CD1c-positive myeloid dendritic cell (primary cell): ENCODE measurements around the gene BCAS3.

Experiments
- DNase-seq: peaks from one replicate; pipeline ENCODE4 v3.0.0-alpha.2; 2016; ENCODE audit errors: extremely low spot score

The BCAS3 gene

DNA sequence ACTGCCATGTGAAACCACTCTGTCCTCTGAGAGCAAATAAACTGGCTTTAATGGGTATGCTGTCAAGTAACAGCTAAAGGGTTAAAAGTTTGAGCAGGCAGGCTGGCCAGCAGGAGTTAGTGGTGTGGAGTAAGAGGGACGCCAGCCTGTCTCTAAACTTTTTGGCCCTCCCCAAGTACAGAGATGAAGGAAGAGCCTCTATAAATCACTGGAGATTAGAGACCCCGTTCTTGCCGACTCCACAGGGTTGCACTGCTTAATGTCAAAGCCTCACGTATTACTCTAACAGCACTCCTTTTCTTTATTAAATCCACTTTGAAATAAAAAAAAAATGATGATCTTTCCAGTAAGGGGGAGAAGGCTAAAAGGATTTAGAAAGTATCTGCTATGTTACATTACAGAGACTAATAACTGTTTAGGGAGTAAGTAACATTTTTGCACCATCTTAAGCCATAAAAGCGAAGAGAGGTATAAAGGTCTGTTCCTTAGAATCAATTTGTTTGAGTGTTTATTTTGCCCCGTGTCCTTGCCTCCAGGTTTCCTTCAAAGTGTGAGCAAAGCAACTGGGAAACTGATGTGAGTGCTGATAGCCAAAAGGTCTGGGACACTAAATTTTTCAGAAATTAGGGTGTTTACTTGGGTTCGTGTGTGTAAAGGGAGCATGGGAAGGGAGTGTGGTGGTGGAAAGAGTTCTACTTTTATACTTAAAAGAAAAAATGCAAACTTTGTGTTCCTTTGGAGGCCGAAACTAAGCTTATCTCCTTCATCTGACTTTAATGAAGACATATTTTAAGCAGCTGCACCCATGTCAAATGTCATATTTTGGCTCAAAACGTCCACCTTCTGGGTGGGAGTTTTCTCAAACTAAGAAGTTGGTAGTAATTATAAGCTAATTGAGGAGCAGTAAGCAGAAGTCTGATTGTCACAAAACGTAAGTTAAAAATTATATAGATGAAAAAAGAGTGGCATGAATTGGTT, 612.0 kb downstream of the BCAS3 start:
- no peak for DNase-seq

DNA sequence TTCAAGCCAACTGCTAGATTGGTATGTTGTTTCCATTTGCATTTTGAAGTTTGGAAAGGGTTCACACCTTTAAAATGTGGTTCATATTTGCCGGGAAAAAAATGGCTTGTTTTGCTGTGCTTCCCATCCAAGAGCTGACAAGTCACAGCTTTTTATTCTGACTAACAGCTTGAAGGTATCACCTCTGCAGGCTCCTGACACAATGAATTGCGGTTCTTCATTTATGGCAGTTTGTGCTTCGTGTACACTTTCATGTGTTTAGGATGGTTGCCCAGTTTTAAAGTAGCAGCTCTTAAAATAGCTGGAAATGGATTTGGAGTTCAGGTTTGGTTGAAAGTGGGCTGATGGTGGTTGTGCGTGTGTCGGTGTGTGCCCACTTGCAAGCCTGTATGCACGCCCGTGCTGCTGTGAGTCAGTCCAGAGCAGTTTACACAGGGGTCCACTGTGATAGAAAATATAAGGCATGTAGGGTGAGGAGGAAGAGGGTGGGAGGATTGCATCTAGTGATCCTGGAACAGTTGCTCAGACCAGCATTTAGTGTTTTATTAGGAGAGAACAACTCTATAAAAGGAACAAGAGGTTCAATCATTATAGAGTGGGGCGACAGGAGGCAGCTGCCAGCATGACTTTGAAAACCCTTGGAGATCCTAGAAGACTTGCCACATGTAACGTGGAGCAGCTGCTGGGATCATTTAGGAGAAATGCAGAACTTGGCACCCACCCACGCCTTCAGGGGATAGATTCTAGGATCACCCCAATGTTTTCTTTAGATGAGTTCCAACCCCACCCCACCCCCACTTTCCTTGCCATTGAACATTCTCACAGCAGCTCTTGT, 614.0 kb downstream of the BCAS3 start:
- DNase-seq = no peak

DNA sequence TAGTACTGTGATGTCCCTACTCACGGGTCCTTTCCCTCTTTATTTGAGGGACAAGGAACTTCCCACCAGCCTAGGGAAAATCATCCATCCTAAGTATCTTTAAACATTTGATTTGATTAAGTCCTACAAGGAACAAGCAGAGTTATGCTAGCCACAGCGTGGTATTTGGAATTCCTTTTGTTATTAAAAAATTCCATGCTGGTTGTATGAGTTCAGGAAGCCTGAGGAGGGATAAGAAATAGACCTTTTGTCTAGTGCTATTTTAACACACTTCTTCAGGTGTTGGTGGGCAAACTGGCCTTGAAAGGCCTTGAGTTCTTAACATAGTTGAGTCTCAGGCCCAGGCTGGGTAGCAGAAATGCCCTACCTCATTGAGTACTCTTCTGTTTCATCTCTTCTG, 616.6 kb downstream of the BCAS3 start:
- no peak for DNase-seq

GRCh38 chr17:61294777-61295176, 617.1 kb downstream of the BCAS3 start:
- no peak for DNase-seq

DNA sequence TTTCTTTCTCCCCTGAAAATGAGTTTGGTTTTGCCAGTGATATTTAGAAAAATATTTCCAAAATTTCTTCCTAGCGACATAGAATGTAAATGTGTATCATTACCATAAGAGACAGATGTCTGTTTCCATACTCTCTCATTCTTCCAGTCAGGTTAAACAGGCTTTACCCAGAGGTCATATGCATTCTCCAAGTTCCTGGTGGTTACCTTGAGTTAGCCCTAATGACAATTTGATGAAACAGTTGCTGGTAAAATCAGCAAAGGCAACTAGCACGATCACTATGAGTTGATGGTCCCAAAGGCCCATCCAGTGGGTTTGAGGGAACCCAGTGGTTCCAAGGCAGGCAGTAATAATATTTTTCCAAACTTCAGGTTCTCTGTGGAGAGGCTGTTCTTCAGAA, 618.4 kb downstream of the BCAS3 start:
- DNase-seq = no peak

DNA sequence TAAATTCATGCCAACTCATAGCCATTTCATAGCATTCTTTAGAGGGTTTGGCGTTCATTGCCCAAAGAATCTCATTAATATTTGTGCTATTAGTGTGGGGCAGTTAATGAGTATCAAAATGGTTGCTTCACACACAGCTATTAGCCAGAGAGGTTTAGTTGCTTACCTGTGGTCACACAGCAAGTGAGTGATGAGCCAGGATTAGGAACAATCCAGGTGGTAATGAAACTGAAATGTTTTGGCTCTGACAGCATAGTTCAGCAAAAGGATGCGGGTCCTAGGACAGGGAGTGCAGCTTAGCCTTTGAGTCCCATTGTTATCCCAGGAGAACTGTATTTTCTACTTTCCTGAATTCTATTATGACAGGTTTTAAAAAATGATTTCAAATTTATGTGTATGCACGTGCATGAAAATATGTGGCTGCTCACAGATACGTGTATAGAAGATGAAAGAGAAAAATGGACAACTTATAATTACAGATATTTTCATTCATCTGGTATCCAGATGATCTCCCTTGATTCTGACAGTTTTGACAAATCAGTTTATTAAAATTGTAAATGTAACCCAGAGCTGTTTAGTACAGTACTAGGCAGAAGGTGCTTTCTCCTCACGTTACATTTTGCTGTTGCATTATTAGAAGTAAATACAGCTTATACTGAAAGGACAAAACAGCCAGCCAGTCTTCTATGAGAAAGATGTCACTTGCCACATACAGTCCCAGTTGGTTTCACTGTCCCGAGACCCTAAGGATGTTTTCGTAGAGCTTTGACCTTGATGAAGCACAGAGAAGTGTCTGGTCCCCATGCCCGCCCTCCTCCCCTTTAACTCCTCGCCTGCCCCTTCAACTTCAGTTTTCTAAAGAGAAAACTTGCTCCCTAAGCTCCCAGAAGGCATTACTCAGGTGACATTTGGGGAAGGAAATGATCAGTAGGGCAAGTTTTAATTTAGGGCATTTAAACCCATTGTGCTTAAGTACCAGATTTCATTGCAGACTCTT, 622.2 kb downstream of the BCAS3 start:
- DNase-seq = no peak

GRCh38 chr17:61302953-61303816, 625.5 kb downstream of the BCAS3 start:
- DNase-seq = no peak

- DNase-seq = no peak
These were observed 626.1 kb downstream of the BCAS3 start for GRCh38 chr17:61303817-61304096.

GRCh38 chr17:61305024-61305423, 627.4 kb downstream of the BCAS3 start:
- DNase-seq = no peak

DNA sequence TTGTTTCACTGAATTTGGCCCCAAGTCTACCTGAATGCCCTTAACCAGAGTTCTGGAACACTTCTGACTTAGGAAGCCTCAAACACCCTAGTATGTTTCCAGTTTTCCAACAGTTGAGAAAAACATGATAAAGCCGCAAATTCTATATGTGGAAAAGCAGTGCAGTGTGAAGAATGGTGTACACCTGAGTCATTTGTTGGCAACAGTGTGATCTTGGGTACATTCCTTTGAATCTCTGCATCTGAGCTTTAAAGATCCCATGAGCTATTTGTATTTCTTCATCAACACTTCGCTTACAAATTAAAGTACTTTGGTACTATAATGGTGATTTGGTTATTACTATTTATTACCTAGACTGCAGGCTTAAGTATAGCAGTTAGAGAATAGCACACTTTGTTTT, 628.4 kb downstream of the BCAS3 start:
- no peak for DNase-seq

- no peak for DNase-seq
These were observed 630.5 kb downstream of the BCAS3 start for GRCh38 chr17:61307905-61308886.

DNA sequence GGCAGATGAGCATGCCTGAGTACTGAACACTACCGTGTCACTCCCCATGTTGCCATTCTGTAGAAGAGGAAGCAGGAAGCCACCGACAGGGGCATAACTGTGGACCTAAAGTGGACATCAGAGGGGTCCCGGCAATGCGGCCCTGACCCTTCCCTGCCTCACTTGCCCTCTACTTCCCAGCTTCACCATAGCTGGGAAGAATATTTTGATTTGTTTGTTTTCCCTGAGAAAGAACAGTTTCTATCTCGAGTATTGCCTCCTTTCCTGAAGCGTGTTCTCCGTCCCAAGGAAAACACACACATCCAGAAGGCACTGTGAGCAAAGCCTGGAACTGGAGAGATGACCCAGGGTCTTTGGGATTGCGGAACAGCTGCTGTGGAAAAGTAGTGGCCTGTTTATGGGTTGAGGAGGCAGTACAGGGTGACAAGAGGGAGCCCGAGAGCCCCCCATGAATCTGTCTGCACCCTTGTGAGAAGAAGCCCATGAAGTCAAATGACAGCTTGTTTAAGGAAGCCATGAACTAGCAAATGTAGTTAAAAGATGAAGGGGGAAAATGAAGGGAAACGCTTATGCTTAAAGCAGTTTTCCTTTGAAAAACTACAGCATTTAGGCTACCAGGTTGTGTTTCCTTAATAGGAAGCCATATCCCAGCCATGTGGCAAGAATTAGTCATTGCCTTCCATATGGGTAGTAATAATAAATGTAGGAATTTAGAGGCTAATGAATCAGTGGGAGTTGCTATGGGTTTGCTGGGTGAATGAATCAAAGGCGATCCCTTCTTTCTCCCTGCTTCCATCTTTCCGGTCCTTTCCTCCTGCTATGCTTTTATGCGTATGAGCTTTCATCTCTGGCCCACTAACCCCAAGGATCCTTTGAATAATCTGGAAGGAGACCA, 632.0 kb downstream of the BCAS3 start:
- no peak for DNase-seq

DNA sequence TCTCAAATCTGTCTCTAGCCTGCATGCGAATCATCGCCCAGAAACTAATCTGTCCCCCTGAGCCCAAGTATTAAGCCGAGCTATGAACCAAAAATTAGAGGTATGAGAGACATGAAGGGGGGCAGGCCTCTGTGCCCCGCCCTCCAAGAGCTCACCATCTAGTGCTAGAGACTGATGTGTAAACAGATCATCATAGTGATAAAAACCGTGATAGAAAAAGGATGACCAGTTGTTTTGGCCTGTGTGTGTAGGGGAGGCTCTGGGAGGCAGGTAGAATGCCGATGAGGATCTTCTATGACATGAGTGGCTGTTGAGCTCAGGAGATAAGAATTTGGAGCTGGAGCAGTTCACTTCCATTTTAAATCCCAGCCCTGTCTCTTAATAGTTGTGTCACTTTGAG, 632.9 kb downstream of the BCAS3 start:
- DNase-seq = no peak

DNA sequence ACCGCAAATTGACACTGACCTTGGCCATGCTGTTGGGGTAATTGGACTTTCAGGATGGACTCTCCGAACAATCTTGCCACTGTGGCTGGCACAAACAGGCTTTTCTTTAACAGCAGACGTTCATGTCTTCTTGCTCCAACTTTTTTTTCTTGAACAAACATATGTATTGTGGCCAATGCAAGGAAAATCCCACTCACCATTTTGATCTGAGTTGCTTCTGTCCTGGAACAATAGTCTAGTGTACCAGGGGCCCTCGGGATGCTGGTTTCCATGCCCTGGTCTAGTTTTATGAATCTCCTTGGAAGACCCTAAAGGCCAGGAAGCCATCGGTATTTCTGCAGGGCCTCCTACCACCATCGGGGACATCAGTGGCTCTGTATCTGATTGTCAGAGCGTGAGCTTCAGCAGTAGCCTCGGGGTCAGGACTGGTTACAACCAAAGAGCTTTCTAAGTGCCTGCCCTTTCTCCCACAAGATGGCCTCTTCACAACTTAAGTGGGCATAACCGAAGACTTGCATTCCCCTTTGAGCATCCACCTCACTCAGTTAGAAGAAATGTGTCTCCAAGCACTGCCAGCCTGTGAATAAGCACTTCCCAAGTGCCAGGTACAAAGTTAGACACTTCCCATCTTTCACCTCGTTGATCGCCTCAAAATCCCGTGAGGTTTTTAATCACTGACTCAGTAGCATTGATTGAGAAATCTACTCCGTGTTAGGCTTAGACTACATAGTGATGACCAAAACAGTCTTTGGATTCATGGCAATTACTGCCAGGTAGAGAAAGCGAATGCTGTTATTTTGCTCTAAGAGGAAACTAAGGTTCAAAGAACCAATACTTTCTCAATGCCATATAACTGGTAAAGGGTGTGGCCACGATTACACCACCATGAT, 635.0 kb downstream of the BCAS3 start:
- no peak for DNase-seq

GRCh38 chr17:61313461-61314326, 636.0 kb downstream of the BCAS3 start:
- DNase-seq = no peak

DNA sequence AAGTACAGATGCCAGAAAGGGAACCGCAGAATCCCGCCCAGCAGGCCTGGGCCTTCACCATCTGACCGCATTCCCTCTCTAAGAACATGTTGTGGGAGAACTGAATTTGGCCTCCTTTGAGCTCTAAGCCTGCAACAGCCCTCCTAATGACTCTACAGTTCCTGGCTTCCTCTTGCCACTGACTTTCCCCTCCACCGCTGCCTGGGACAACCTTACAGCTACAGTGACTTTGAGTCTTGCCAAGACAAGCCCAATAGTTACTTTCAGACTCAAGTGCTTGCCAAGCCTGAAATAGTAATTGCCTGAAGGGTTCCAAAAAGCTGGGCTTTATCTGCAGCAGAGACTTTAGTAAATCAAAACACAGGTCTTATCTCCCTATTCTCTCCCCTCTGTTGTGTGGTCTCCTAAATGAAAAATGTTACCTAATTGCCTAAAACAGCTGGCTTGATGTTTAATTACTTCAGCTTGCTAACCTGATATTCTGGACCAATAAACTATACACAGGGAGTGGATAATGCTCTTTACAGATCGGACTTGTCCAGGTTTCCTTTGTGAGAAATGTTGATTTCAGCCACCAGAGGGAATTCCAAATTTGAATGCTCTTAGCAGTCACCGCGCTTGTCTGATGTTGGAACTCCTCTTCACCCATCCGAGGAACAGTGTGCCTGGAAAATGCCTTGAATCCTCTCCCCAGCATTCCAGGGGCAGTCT, 636.9 kb downstream of the BCAS3 start:
- DNase-seq = no peak
